PC-9 (cell line): Measurements from ENCODE around the gene FAM222B. TPM values are rescaled to one million over a fixed set of nuclear protein-coding genes. Genes with fewer than 3 reads are reported as not detected.

Source experiments
- BruUV-seq: library from RNA; stranded (reverse); fragments of 400-500 nt; replicated peaks from 2 replicates; lab custom pipeline; 2021; lab: Mats Ljungman, UMichigan
- CTCF ChIA-PET: fragments of 300-600 bp; sonication (Branson Sonifier 250); formaldehyde crosslinking; loops from one replicate; lab custom pipeline; 2022; ENCODE audit warnings: antibody characterized with exemption; lab: Charles Lee
- POLR2A ChIA-PET: fragments of 300-600 bp; sonication (Branson Sonifier 250); formaldehyde crosslinking; loops from one replicate; lab custom pipeline; 2022; ENCODE audit warnings: antibody characterized with exemption; ENCODE audit not compliant: unreplicated experiment; lab: Charles Lee
- DNase-seq, 2 experiments: peaks; one replicate each; pipeline versions ENCODE4 v3.0.0 to v3.0.0-alpha.2; 2015 to 2022; ENCODE audit warnings: mixed read lengths in 1 of 2
- H2AFZ ChIP-seq: fragments of 200-600 bp; sonication (generic); 2 replicates; pipeline ENCODE4 v1.8.1; 2017; ENCODE audit warnings: antibody characterized with exemption
- H3F3A ChIP-seq: fragments of 200-600 bp; sonication (generic); 2 replicates; pipeline ENCODE4 v1.8.1; 2017; ENCODE audit warnings: antibody characterized with exemption, mild to moderate bottlenecking, low read depth; ENCODE audit not compliant: insufficient read depth
- H3K27ac ChIP-seq: fragments of 200-600 bp; sonication (generic); 2 replicates; pipeline ENCODE4 v1.6.1; 2016; ENCODE audit warnings: mixed run types
- H3K27me3 ChIP-seq: fragments of 200-600 bp; sonication (generic); 2 replicates; pipeline ENCODE4 v1.6.1; 2016; ENCODE audit warnings: low read depth, mixed run types; ENCODE audit not compliant: insufficient read depth
- H3K36me3 ChIP-seq: fragments of 200-600 bp; sonication (generic); 2 replicates; pipeline ENCODE4 v1.6.1; 2016; ENCODE audit warnings: low read depth, mixed run types
- H3K4me1 ChIP-seq: fragments of 200-600 bp; sonication (generic); replicated peaks from 2 replicates; pipeline ENCODE4 v1.6.1; 2016; ENCODE audit warnings: mixed run types; ENCODE audit not compliant: insufficient read depth
- H3K4me2 ChIP-seq: fragments of 200-600 bp; sonication (generic); 2 replicates; pipeline ENCODE4 v1.6.1; 2017; ENCODE audit warnings: mixed run types
- H3K4me3 ChIP-seq: fragments of 200-600 bp; sonication (generic); 2 replicates; pipeline ENCODE4 v1.6.1; 2016; ENCODE audit warnings: mixed run types
- H3K79me2 ChIP-seq: fragments of 200-600 bp; sonication (generic); 2 replicates; pipeline ENCODE4 v1.6.1; 2017; ENCODE audit warnings: low read depth, mixed run types
- H3K9me2 ChIP-seq: fragments of 200-600 bp; sonication (generic); 2 replicates; pipeline ENCODE4 v1.8.1; 2017; ENCODE audit warnings: mild to moderate bottlenecking; ENCODE audit not compliant: insufficient read depth
- H3K9me3 ChIP-seq: fragments of 200-600 bp; sonication (generic); 2 replicates; pipeline ENCODE4 v1.8.1; 2016; ENCODE audit warnings: low read depth; ENCODE audit not compliant: insufficient read depth
- H4K20me1 ChIP-seq: fragments of 200-600 bp; sonication (generic); 2 replicates; pipeline ENCODE4 v1.8.1; 2017; ENCODE audit not compliant: insufficient read depth
- CTCF ChIP-seq: fragments of 200-600 bp; sonication (generic); conservative IDR thresholded peaks from 2 replicates; pipeline ENCODE4 v1.6.1; 2017; ENCODE audit warnings: mixed run types, antibody characterized with exemption, mild to moderate bottlenecking, moderate library complexity
- EZH2 ChIP-seq: fragments of 200-600 bp; sonication (generic); IDR thresholded peaks from 2 replicates; pipeline ENCODE4 v1.8.0; 2017; ENCODE audit warnings: antibody characterized with exemption, low read depth
- intact Hi-C: fragments of 100-400 bp; cut with micrococcal nuclease; formaldehyde crosslinking; loops from one replicate; pipeline ENCODE4 v1.10.0; 2022; ENCODE audit not compliant: unreplicated experiment
- total RNA-seq: library from RNA; stranded (reverse); gene quantifications from 2 replicates; pipeline ENCODE4 v1.2.3, GENCODE V29; 2021

Gene FAM222B
- total RNA-seq, 1 experiment from 2014 or later, result 26.4 TPM

DNA sequence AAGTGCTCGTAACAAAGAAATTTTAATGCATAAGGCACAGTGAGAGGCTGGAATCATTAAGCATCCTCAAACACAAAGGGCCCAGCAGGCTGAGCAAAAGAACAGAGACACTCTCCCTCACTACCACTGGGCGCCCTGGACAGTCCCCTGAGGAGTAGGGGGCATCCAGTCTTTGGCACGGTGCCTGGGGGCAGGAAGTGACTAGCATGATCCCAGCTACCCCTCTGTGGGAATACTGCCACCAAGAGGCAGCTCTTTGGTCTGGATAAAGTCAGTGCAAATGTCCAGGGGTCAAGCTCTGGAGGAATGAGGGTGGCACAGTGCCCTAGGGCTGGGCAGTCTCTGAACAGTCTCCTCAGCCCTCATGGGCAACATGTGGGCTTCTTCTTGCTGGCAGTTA lies 128.3 kb downstream of the FAM222B start:
- intact Hi-C loops, result no loop called here
- Histone ChIP-seq H3K9me2 (no peaks in the 10 kb centered on the region), H3K27ac (no peak overlapping the region), H3K36me3 (peaks cover 6% of the 10 kb centered on the region), H3K9me3 (no peaks in the 10 kb centered on the region), H3K4me3 (no peak overlapping the region), H3K4me2 (no peak overlapping the region), H3K79me2 (peaks cover 31% of the 10 kb centered on the region), H3K4me1 (peaks cover 29% of the 10 kb centered on the region), H3K27me3 (no peaks in the 10 kb centered on the region), H2AFZ (no peak overlapping the region), H4K20me1 (no peaks in the 10 kb centered on the region), H3F3A (peaks cover 61% of the 10 kb centered on the region)
- TF ChIP-seq EZH2, result no peak
- no peak for TF ChIP-seq CTCF
- BruUV-seq, result no TSS peak
- ChIA-PET POLR2A (no interaction called here), CTCF (no interaction called here)
- DNase-seq, result no peak

- DNase-seq, result no peak
- Histone ChIP-seq H2AFZ (no peak overlapping the region), H3K4me2 (no peak overlapping the region), H3K9me2 (no peaks in the 10 kb centered on the region), H3K4me1 (peaks cover 19% of the 10 kb centered on the region), H3K4me3 (no peak overlapping the region), H3K27me3 (no peaks in the 10 kb centered on the region), H3K36me3 (peaks cover 6% of the 10 kb centered on the region), H3K9me3 (no peaks in the 10 kb centered on the region), H3F3A (peaks cover 52% of the 10 kb centered on the region; the same call in 1 of the 2 replicates), H3K79me2 (peaks cover 23% of the 10 kb centered on the region), H4K20me1 (no peaks in the 10 kb centered on the region), H3K27ac (no peak overlapping the region)
- ChIA-PET CTCF (interaction anchor here (0.7 kb wide), 1 partner anchor 8 kb away, joined by 5 read pairs; no protein-coding TSS in a partner anchor), POLR2A (interaction anchor here (0.5 kb wide), 1 partner anchor 20 kb away, joined by 3 read pairs; no protein-coding TSS in a partner anchor)
- TF ChIP-seq CTCF (no peak), EZH2 (no peak)
- BruUV-seq, result no TSS peak
- intact Hi-C loops, result no loop called here
Observed at GRCh38 chr17:28712705-28713415, 129.7 kb downstream of the FAM222B start.

- Histone ChIP-seq H3K4me3 (no peak overlapping the region), H3K27ac (no peak overlapping the region)
Observed at GRCh38 chr17:28712032-28712704, 130.4 kb downstream of the FAM222B start.

More at GRCh38 chr17:28712032-28712704, 130.4 kb downstream of the FAM222B start:
- H3K4me1 ChIP-seq, result peaks cover 19% of the 10 kb centered on the region
- H3F3A ChIP-seq, result peaks cover 56% of the 10 kb centered on the region; the same call in 1 of the 2 replicates
- H2AFZ ChIP-seq, result no peak overlapping the region
- H3K36me3 ChIP-seq, result peaks cover 6% of the 10 kb centered on the region
- no peaks in the 10 kb centered on the region for H3K9me2 ChIP-seq
- H3K4me2 ChIP-seq, result no peak overlapping the region
- POLR2A ChIA-PET, result interaction anchor here (0.7 kb wide), 1 partner anchor 909 kb away, joined by 3 read pairs; no protein-coding TSS in a partner anchor
- H4K20me1 ChIP-seq, result no peaks in the 10 kb centered on the region
- intact Hi-C loops, result no loop called here
- H3K27me3 ChIP-seq, result no peaks in the 10 kb centered on the region
- H3K9me3 ChIP-seq, result no peaks in the 10 kb centered on the region
- peaks cover 20% of the 10 kb centered on the region for H3K79me2 ChIP-seq
- DNase-seq, result no peak
- CTCF ChIA-PET, result no interaction called here
- no TSS peak for BruUV-seq
- TF ChIP-seq CTCF (no peak), EZH2 (no peak)
